Stimulated activated CD8-positive, alpha-beta memory T cell treated with anti-CD3 and anti-CD28 coated beads, Interleukin-12 subunit alpha, Interleukin-12 subunit beta, amount 100 ng/mL, for 24 hours (primary cell): Measurements from ENCODE around the gene VENTX.

ENCODE experiments used
- DNase-seq: peaks from one replicate; pipeline ENCODE4 v3.0.0-alpha.2; 2020; ENCODE audit errors: extremely low read depth

VENTX gene

GRCh38 chr10:133237588-133238465 is at the start of gene VENTX:
Gene VENTX, plus strand, starts transcription at chr10:133237855. Its CDS starts 60 bp downstream, at chr10:133237915.
- no peak for DNase-seq

GRCh38 chr10:133187906-133188681 is 49.6 kb upstream of the VENTX start:
- no peak for DNase-seq

- DNase-seq = no peak
These were observed 48.4 kb upstream of the VENTX start for GRCh38 chr10:133189256-133189655.

GRCh38 chr10:133189726-133190125 is 47.9 kb upstream of the VENTX start:
- no peak for DNase-seq

- DNase-seq = no peak
These were observed 47.4 kb upstream of the VENTX start for GRCh38 chr10:133190225-133190624.

GRCh38 chr10:133191651-133192050 is 46.0 kb upstream of the VENTX start:
- DNase-seq = no peak

GRCh38 chr10:133194151-133194550 is 43.5 kb upstream of the VENTX start:
- no peak for DNase-seq

GRCh38 chr10:133195096-133195495 is 42.6 kb upstream of the VENTX start:
- DNase-seq = no peak

- DNase-seq = no peak
These were observed 42.0 kb upstream of the VENTX start for GRCh38 chr10:133195611-133196010.

GRCh38 chr10:133196221-133196915 is 41.3 kb upstream of the VENTX start:
- no peak for DNase-seq

- no peak for DNase-seq
These were observed 40.5 kb upstream of the VENTX start for GRCh38 chr10:133196936-133197758.

- DNase-seq = no peak
These were observed 39.9 kb upstream of the VENTX start for GRCh38 chr10:133197786-133198185.

GRCh38 chr10:133198206-133198605 is 39.4 kb upstream of the VENTX start:
- no peak for DNase-seq

GRCh38 chr10:133198621-133199487 is 38.8 kb upstream of the VENTX start:
- DNase-seq = no peak

- DNase-seq = no peak
These were observed 38.2 kb upstream of the VENTX start for GRCh38 chr10:133199488-133199885.

GRCh38 chr10:133199992-133200611 is 37.6 kb upstream of the VENTX start:
- no peak for DNase-seq

- DNase-seq = no peak
These were observed 37.0 kb upstream of the VENTX start for GRCh38 chr10:133200621-133201031.

- no peak for DNase-seq
These were observed 36.3 kb upstream of the VENTX start for GRCh38 chr10:133201151-133201947.
